HEK293T (cell line): ENCODE measurements around the gene ANAPC1.
"Not testable (repeated sequence)": the region's sequence is repeated elsewhere in the genome, so short reads cannot be mapped to it uniquely, and the experiment has no call there.

ENCODE experiments used
- LEF1 ChIP-seq: fragments of 450-650 bp; IDR thresholded peaks from 2 replicates; pipeline ENCODE4 v1.6.1; 2017; ENCODE audit warnings: mild to moderate bottlenecking, borderline replicate concordance
- SP1 ChIP-seq: fragments of 450-650 bp; IDR thresholded peaks from 2 replicates; pipeline ENCODE4 v1.6.1; 2017
- SUZ12 ChIP-seq: fragments of 450-650 bp; IDR thresholded peaks from 2 replicates; pipeline ENCODE4 v1.6.1; 2016; ENCODE audit warnings: mild to moderate bottlenecking

GRCh38 chr2:111744751-111745150 lies 139.2 kb downstream of the ANAPC1 start:
- TF ChIP-seq SUZ12, SP1, LEF1: not testable (repeated sequence)
